Mesenchymal stem cell (in vitro differentiated cells and primary cell): Measurements from ENCODE around the gene RASA3.

Experiments used
- DNase-seq: peaks from one replicate; pipeline ENCODE4 v3.0.0-alpha.2; 2013
- H2AFZ ChIP-seq: one replicate; pipeline ENCODE4 v1.6.1; 2013; ENCODE audit warnings: low read depth, mild to moderate bottlenecking, control low read depth, inconsistent platforms, low read length, moderate library complexity
- H2AK5ac ChIP-seq: 2 replicates; pipeline ENCODE4 v1.6.1; 2013; ENCODE audit warnings: low read length, moderate library complexity, mild to moderate bottlenecking, inconsistent platforms; ENCODE audit not compliant: severe bottlenecking
- H2BK120ac ChIP-seq: one replicate; pipeline ENCODE4 v1.6.1; 2013; ENCODE audit warnings: low read depth, mild to moderate bottlenecking, inconsistent platforms, low read length, moderate library complexity
- H2BK12ac ChIP-seq, 2 experiments: one replicate each; pipeline ENCODE4 v1.6.1; 2013; ENCODE audit warnings: inconsistent platforms in 2 of 2, low read length in 2 of 2, mild to moderate bottlenecking in 2 of 2, moderate library complexity in 2 of 2, control low read depth in 1 of 2
- H2BK15ac ChIP-seq: one replicate; pipeline ENCODE4 v1.6.1; 2013; ENCODE audit warnings: mild to moderate bottlenecking, low read depth, inconsistent platforms; ENCODE audit not compliant: poor library complexity, severe bottlenecking
- H2BK5ac ChIP-seq: 2 replicates; pipeline ENCODE4 v1.6.1; 2013; ENCODE audit warnings: low read depth, mild to moderate bottlenecking, low read length, control low read depth, inconsistent platforms; ENCODE audit not compliant: poor library complexity, severe bottlenecking
- H3K14ac ChIP-seq, 2 experiments: one replicate each; pipeline ENCODE4 v1.6.1; 2013; ENCODE audit warnings: inconsistent platforms in 2 of 2, low read length in 2 of 2, control low read depth in 1 of 2, mild to moderate bottlenecking in 1 of 2, moderate library complexity in 1 of 2
- H3K18ac ChIP-seq, 2 experiments: one replicate each; pipeline ENCODE4 v1.6.1; 2013; ENCODE audit warnings: inconsistent platforms in 2 of 2, low read length in 2 of 2, control low read depth in 1 of 2, low read depth in 1 of 2, mild to moderate bottlenecking in 1 of 2
- H3K23ac ChIP-seq, 2 experiments: one replicate each; pipeline ENCODE4 v1.6.1; 2013; ENCODE audit warnings: inconsistent platforms in 2 of 2, low read length in 2 of 2, mild to moderate bottlenecking in 2 of 2, moderate library complexity in 2 of 2, control low read depth in 1 of 2
- H3K27ac ChIP-seq: 2 replicates; pipeline ENCODE4 v1.5.1; 2013; ENCODE audit warnings: mild to moderate bottlenecking, moderate library complexity, low read length, control low read depth, inconsistent platforms; ENCODE audit not compliant: poor library complexity, severe bottlenecking
- H3K27me3 ChIP-seq, 2 experiments: 2 replicates each; pipeline versions ENCODE4 v1.6.1 to v1.7.0; 2013; ENCODE audit warnings: low read length in 2 of 2, mild to moderate bottlenecking in 2 of 2, moderate library complexity in 2 of 2, control low read depth in 1 of 2, inconsistent platforms in 1 of 2; ENCODE audit not compliant: control insufficient read depth in 1 of 2, insufficient read depth in 1 of 2
- H3K36me3 ChIP-seq, 2 experiments: 2 replicates each; pipeline versions ENCODE4 v1.6.1 to v1.7.0; 2013; ENCODE audit warnings: low read length in 2 of 2, control low read depth in 1 of 2, inconsistent platforms in 1 of 2, low read depth in 1 of 2, mild to moderate bottlenecking in 1 of 2; ENCODE audit not compliant: insufficient read depth in 2 of 2, control insufficient read depth in 1 of 2
- H3K4ac ChIP-seq, 2 experiments: one replicate each; pipeline ENCODE4 v1.6.1; 2013; ENCODE audit warnings: inconsistent platforms in 2 of 2, low read length in 2 of 2, mild to moderate bottlenecking in 2 of 2, moderate library complexity in 2 of 2, control low read depth in 1 of 2, low read depth in 1 of 2
- H3K4me1 ChIP-seq: 2 replicates; pipeline ENCODE4 v1.6.1; 2013; ENCODE audit warnings: low read depth, low read length, control low read depth; ENCODE audit not compliant: control insufficient read depth, insufficient read depth
- H3K4me2 ChIP-seq: 2 replicates; pipeline ENCODE4 v1.6.1; 2013; ENCODE audit warnings: low read length, mild to moderate bottlenecking, inconsistent platforms; ENCODE audit not compliant: poor library complexity, severe bottlenecking
- H3K4me3 ChIP-seq, 2 experiments: 2 replicates each; pipeline versions ENCODE4 v1.5.1 to v1.7.0; 2013; ENCODE audit warnings: low read length in 2 of 2, mild to moderate bottlenecking in 2 of 2, control low read depth in 1 of 2, low read depth in 1 of 2; ENCODE audit not compliant: insufficient read depth in 1 of 2
- H3K79me1 ChIP-seq: replicated peaks from 2 replicates; pipeline ENCODE4 v1.6.1; 2013; ENCODE audit warnings: mild to moderate bottlenecking, control low read depth, low read length, inconsistent platforms; ENCODE audit not compliant: poor library complexity, severe bottlenecking
- H3K9ac ChIP-seq: 2 replicates; pipeline ENCODE4 v1.7.0; 2013; ENCODE audit warnings: mild to moderate bottlenecking, low read length, moderate library complexity
- H3K9me3 ChIP-seq: 2 replicates; pipeline ENCODE4 v1.7.0; 2013; ENCODE audit warnings: mild to moderate bottlenecking, low read length; ENCODE audit not compliant: control insufficient read depth
- H4K8ac ChIP-seq: one replicate; pipeline ENCODE4 v1.6.1; 2013; ENCODE audit warnings: inconsistent platforms, mild to moderate bottlenecking, low read length, moderate library complexity
- H4K91ac ChIP-seq: one replicate; pipeline ENCODE4 v1.6.1; 2013; ENCODE audit warnings: mild to moderate bottlenecking, low read length, inconsistent platforms
- WGBS: methylation state at CpG from one replicate; pipeline ENCODE4 v1.1.7; 2013; ENCODE audit warnings: mixed read lengths; 5-methylcytosine and 5-hydroxymethylcytosine counted together

Gene RASA3

GRCh38 chr13:114167885-114168284 is 35.5 kb upstream of the RASA3 start:
- H2BK120ac ChIP-seq = no peak overlapping the region
- H3K79me1 ChIP-seq = no peaks in the 10 kb centered on the region
- no peak overlapping the region for H4K91ac ChIP-seq
- no peak overlapping the region for H2BK12ac ChIP-seq
- no peak overlapping the region for H3K4me2 ChIP-seq
- no peak overlapping the region for H3K27ac ChIP-seq
- H3K18ac ChIP-seq = no peak overlapping the region
- peaks cover 24 to 29% of the 10 kb centered on the region in 2 experiments for H3K27me3 ChIP-seq
- 96% methylated on average over 3 of the region's 5 CpGs for WGBS
- no peak overlapping the region for H3K23ac ChIP-seq
- H3K36me3 ChIP-seq = no peaks in the 10 kb centered on the region
- H3K9ac ChIP-seq = no peak overlapping the region
- no peak for DNase-seq
- H3K4me1 ChIP-seq = no peaks in the 10 kb centered on the region
- no peak overlapping the region for H3K4ac ChIP-seq
- H2AK5ac ChIP-seq = no peak overlapping the region
- no peak overlapping the region for H2AFZ ChIP-seq
- H2BK5ac ChIP-seq = no peak overlapping the region
- H3K9me3 ChIP-seq = no peaks in the 10 kb centered on the region
- no peak overlapping the region for H3K14ac ChIP-seq
- no peak overlapping the region for H4K8ac ChIP-seq
- no peak overlapping the region for H3K4me3 ChIP-seq
- no peak overlapping the region for H2BK15ac ChIP-seq

DNA sequence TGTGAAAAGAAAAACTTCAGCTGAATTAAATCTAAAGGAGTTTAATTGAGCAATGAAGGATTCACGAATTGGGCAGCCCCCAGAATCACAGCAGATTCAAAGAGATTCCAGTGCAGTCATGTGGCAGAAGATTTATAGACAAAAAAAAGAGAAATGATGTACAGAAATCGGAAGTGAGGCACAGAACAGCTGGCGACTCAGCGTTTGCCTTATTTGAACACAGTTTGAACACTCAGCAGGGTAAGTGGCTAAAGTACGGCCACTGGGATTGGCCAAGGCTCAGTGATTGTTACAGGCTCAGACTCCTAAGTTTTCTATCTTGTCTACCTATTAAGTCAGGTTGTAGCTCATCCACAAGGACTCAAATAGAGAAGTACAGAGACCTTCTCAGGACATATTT is 35.0 kb upstream of the RASA3 start:
- Histone ChIP-seq H2AFZ (no peak overlapping the region), H3K14ac (no peak overlapping the region), H3K27me3 (peaks cover 26 to 34% of the 10 kb centered on the region in 2 experiments), H4K8ac (no peak overlapping the region), H3K4ac (no peak overlapping the region), H3K18ac (no peak overlapping the region), H3K4me3 (no peak overlapping the region), H4K91ac (no peak overlapping the region), H3K9me3 (no peaks in the 10 kb centered on the region), H3K4me1 (no peaks in the 10 kb centered on the region), H2BK15ac (no peak overlapping the region), H3K36me3 (no peaks in the 10 kb centered on the region), H2BK5ac (no peak overlapping the region), H3K9ac (no peak overlapping the region), H2BK120ac (no peak overlapping the region), H3K27ac (no peak overlapping the region), H3K23ac (no peak overlapping the region), H2AK5ac (no peak overlapping the region), H3K4me2 (no peak overlapping the region), H2BK12ac (no peak overlapping the region), H3K79me1 (no peaks in the 10 kb centered on the region)
- 87% methylated on average over 5 of the region's 5 CpGs for WGBS
- no peak for DNase-seq

GRCh38 chr13:114166381-114167131 is 34.1 kb upstream of the RASA3 start:
- Histone ChIP-seq H3K4me3 (peak overlapping the region in 1 of 2 experiments; percentile 11), H3K79me1 (no peaks in the 10 kb centered on the region), H3K27ac (no peak overlapping the region), H3K4ac (no peak overlapping the region), H3K36me3 (no peaks in the 10 kb centered on the region), H3K27me3 (peaks cover 35 to 42% of the 10 kb centered on the region in 2 experiments), H2AK5ac (no peak overlapping the region), H3K14ac (no peak overlapping the region), H4K8ac (no peak overlapping the region), H2AFZ (no peak overlapping the region), H3K23ac (no peak overlapping the region), H4K91ac (no peak overlapping the region), H2BK15ac (no peak overlapping the region), H3K4me1 (no peaks in the 10 kb centered on the region), H3K9ac (no peak overlapping the region), H2BK12ac (no peak overlapping the region), H2BK5ac (no peak overlapping the region), H3K4me2 (no peak overlapping the region), H3K9me3 (no peaks in the 10 kb centered on the region), H2BK120ac (no peak overlapping the region), H3K18ac (no peak overlapping the region)
- DNase-seq = no peak
- 89% methylated on average over 20 of the region's 20 CpGs for WGBS

DNA sequence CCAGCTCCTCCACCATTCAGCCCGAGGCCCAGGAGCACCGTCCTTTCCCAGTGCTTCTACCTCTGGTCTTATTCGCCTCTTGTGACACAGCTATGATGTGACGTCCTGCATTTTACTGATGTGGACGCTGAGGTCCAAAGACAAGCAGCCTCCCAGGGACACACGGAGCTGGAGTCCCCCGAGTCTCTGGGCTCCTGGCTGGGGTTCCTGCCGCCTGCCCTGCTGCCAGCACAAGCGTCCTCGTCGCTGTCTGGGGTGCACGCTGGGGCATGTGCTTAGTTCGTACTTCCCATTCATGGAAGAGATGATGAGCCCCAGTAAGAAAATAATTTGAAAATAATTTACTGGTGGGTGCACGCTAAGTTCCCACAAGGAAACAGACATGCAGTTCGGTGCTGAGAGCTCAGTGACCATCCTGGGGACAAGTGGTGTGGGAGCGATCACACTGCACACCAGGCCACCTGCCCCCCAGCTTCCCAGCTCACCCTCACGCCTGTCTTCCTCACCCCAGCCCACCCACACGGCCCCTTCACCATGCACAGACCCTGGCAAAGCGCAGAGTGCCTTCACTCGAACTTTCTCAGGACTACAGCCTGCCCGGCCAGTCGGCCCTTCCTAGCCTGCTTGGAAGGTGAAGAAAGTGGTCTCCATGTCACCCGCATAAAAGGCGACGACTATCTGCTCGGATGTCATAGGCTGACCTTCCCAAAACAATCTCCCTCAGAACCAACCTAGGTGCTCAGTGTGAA is 32.4 kb upstream of the RASA3 start:
- H4K8ac ChIP-seq = no peak overlapping the region
- H3K9ac ChIP-seq = no peak overlapping the region
- no peak overlapping the region for H2AFZ ChIP-seq
- no peak overlapping the region for H2BK5ac ChIP-seq
- DNase-seq = no peak
- H3K4me1 ChIP-seq = no peaks in the 10 kb centered on the region
- no peak overlapping the region for H2BK120ac ChIP-seq
- H3K27ac ChIP-seq = no peak overlapping the region
- no peak overlapping the region for H2BK15ac ChIP-seq
- H3K27me3 ChIP-seq = peaks cover 35 to 57% of the 10 kb centered on the region in 2 experiments
- H3K36me3 ChIP-seq = no peaks in the 10 kb centered on the region
- H2BK12ac ChIP-seq = no peak overlapping the region
- no peak overlapping the region for H2AK5ac ChIP-seq
- no peak overlapping the region for H4K91ac ChIP-seq
- no peak overlapping the region for H3K14ac ChIP-seq
- H3K4me3 ChIP-seq = no peak overlapping the region
- H3K9me3 ChIP-seq = no peaks in the 10 kb centered on the region
- no peak overlapping the region for H3K4me2 ChIP-seq
- no peaks in the 10 kb centered on the region for H3K79me1 ChIP-seq
- WGBS = 87% methylated on average over 26 of the region's 26 CpGs
- no peak overlapping the region for H3K18ac ChIP-seq
- H3K4ac ChIP-seq = no peak overlapping the region
- no peak overlapping the region for H3K23ac ChIP-seq
